K562 (cell line): Measurements from ENCODE around the gene FASTK. TPM values are rescaled to one million over a fixed set of nuclear protein-coding genes. Genes with fewer than 3 reads are reported as not detected.

Experiments
- BHLHE40 ChIP-seq: IDR thresholded peaks from 2 replicates; pipeline ENCODE4 v1.6.1; 2011; ENCODE audit warnings: low read length, improper control_type of control experiment
- CBX1 ChIP-seq: sonication (generic); IDR thresholded peaks from 2 replicates; pipeline ENCODE4 v1.6.1; 2016; ENCODE audit warnings: antibody characterized with exemption, low read depth, mild to moderate bottlenecking
- CREM ChIP-seq: IDR thresholded peaks from 2 replicates; pipeline ENCODE4 v1.6.1; 2014; ENCODE audit warnings: antibody characterized with exemption, low read depth
- DPF2 ChIP-seq: fragments of 450-650 bp; IDR thresholded peaks from 2 replicates; pipeline ENCODE4 v1.6.1; 2016
- E2F3 ChIP-seq: fragments of 250-450 bp; sonication (Bioruptor Pico); IDR thresholded peaks from 2 replicates; pipeline ENCODE4 v1.4.0; 2020; ENCODE audit warnings: mild to moderate bottlenecking
- ELF1 ChIP-seq: fragments of 200-800 bp; sonication (Bioruptor generic); IDR thresholded peaks from 2 replicates; pipeline ENCODE4 v1.6.1; 2016; ENCODE audit warnings: missing genetic modification characterization, missing compliant biosample characterization
- HDAC3 ChIP-seq: fragments of 450-650 bp; IDR thresholded peaks from 2 replicates; pipeline ENCODE4 v1.6.1; 2018; ENCODE audit warnings: borderline replicate concordance, mild to moderate bottlenecking, moderate library complexity; ENCODE audit not compliant: partially characterized antibody
- MTF1 ChIP-seq: fragments of 250-450 bp; sonication (Bioruptor Pico); IDR thresholded peaks from 2 replicates; pipeline ENCODE4 v1.9.0; 2021; ENCODE audit warnings: moderate library complexity, mild to moderate bottlenecking, inconsistent platforms, borderline replicate concordance
- NBN ChIP-seq: fragments of 450-650 bp; IDR thresholded peaks from 2 replicates; pipeline ENCODE4 v1.6.1; 2016; ENCODE audit warnings: low read depth, mild to moderate bottlenecking
- PHF20 ChIP-seq: fragments of 450-650 bp; IDR thresholded peaks from 2 replicates; pipeline ENCODE4 v1.6.1; 2018; ENCODE audit not compliant: partially characterized antibody
- SETDB1 ChIP-seq: IDR thresholded peaks from one replicate; pipeline ENCODE4 v1.6.1; 2012; ENCODE audit warnings: low read length, control low read depth, inconsistent platforms
- SIRT6 ChIP-seq: IDR thresholded peaks from one replicate; pipeline ENCODE4 v1.6.1; 2012; ENCODE audit warnings: low read depth, mild to moderate bottlenecking, control low read depth, inconsistent platforms, low read length, moderate library complexity
- SPI1 ChIP-seq: IDR thresholded peaks from 2 replicates; pipeline ENCODE4 v1.6.1; 2011; ENCODE audit warnings: low read depth, low read length, control low read depth, borderline replicate concordance
- SRSF7 ChIP-seq: fragments of 200-400 bp; formaldehyde crosslinking; optimal IDR thresholded peaks from 2 replicates; pipeline ENCODE3; 2017; ENCODE audit warnings: mild to moderate bottlenecking, low read depth, low read length
- TAF15 ChIP-seq: fragments of 200-400 bp; formaldehyde crosslinking; IDR thresholded peaks from 2 replicates; pipeline ENCODE4 v1.6.1; 2017; ENCODE audit warnings: mild to moderate bottlenecking, low read depth, low read length, moderate library complexity
- TFAM ChIP-seq: fragments of 250-450 bp; sonication (Bioruptor Pico); conservative IDR thresholded peaks from 2 replicates; pipeline ENCODE4 v1.5.0; 2021; ENCODE audit warnings: mild to moderate bottlenecking, moderate library complexity
- YY1 ChIP-seq, 3 experiments: IDR thresholded peaks; 2 replicates each; pipeline ENCODE4 v1.6.1; 2011; ENCODE audit warnings: low read length in 2 of 3, mild to moderate bottlenecking in 2 of 3, moderate library complexity in 2 of 3, borderline replicate concordance in 1 of 3, control low read depth in 1 of 3, low read depth in 1 of 3; ENCODE audit not compliant: insufficient read depth in 3 of 3, insufficient replicate concordance in 2 of 3, control insufficient read depth in 1 of 3, insufficient read length in 1 of 3; ENCODE audit errors: extremely low read depth in 1 of 3
- ZBTB5 ChIP-seq: fragments of 450-650 bp; IDR thresholded peaks from 2 replicates; pipeline ENCODE4 v1.6.1; 2017; ENCODE audit warnings: antibody characterized with exemption
- ZKSCAN8 ChIP-seq: fragments of 200-800 bp; sonication (Bioruptor generic); IDR thresholded peaks from 2 replicates; pipeline ENCODE4 v1.6.1; 2016; ENCODE audit warnings: missing genetic modification characterization, missing compliant biosample characterization
- ZNF197 ChIP-seq: fragments of 200-800 bp; sonication (Bioruptor generic); IDR thresholded peaks from 2 replicates; pipeline ENCODE4 v1.6.1; 2016; ENCODE audit warnings: low read depth, missing genetic modification characterization, missing compliant biosample characterization
- ZNF609 ChIP-seq: sonication (generic); formaldehyde crosslinking; IDR thresholded peaks from 2 replicates; pipeline ENCODE4 v1.8.1; 2023; ENCODE audit warnings: missing genetic modification reagents, mild to moderate bottlenecking, borderline replicate concordance
- ZNF77 ChIP-seq: fragments of 250-450 bp; sonication (Bioruptor Pico); IDR thresholded peaks from 2 replicates; pipeline ENCODE4 v1.5.0; 2020
- ZNF778 ChIP-seq: fragments of 450-650 bp; formaldehyde crosslinking; IDR thresholded peaks from 2 replicates; pipeline ENCODE4 v1.4.0; 2020; ENCODE audit warnings: mild to moderate bottlenecking, moderate library complexity
- polyA plus RNA-seq, 8 experiments: library from polyadenylated mRNA; depleted of rRNA in 4 of 8; stranded (reverse) in 5 of 8; unstranded in 3 of 8; fragments of >200 nt; fragmentation: Nextera tagmentation in 2 of 8; fragmentation: Illumina TruSeq in 1 of 8; extraction: Ambion mirVana in 2 of 8; extraction: Trizol in 1 of 8; gene quantifications; 2 replicates each; pipeline versions ENCODE4 v1.2.1 to v1.2.3, GENCODE V29; 2011 to 2014; ENCODE audit warnings: inconsistent platforms in 1 of 8, missing spikeins in 1 of 8
- total RNA-seq, 7 experiments: library from RNA; depleted of rRNA in 6 of 7; stranded (reverse); fragments of >200 nt in 6 of 7; fragmentation: Illumina TruSeq in 2 of 7; extraction: Trizol in 2 of 7; gene quantifications; 2 replicates each; pipeline versions ENCODE4 v1.2.1 to v1.2.3, GENCODE V29; 2011 to 2021; ENCODE audit warnings: low replicate concordance in 1 of 7

FASTK gene
- total and polyA plus RNA-seq, 9 of the 15 experiments (the other 6 are each of a cell fraction or from before 2014, with no cell fraction given), result 0.51 to 150 (median 48.2) TPM

- TF ChIP-seq ZNF197 (peak; percentile 99), ZNF77 (CRISPR knock-in tag) (no peak), ZNF778 (CRISPR knock-in tag) (no peak), SIRT6 (no peak), CREM (no peak), NBN (peak; percentile 62; the same call in 1 of the 2 replicates), ZBTB5 (0 out of 2 replicates have a peak, but pooled peaks have one; percentile 14), HDAC3 (no peak), ZNF609 (CRISPR knock-in tag) (no peak), ZKSCAN8 (CRISPR knock-in tag) (peak; percentile 85), SETDB1 (no peak), SRSF7 (no peak), CBX1 (0 out of 2 replicates have a peak, but pooled peaks have one; percentile 38), PHF20 (no peak), YY1 (IDR thresholded peaks at IDR 0.05; ENCODE audit: borderline replicate concordance in 1 of 3, control insufficient read depth in 1 of 3, extremely low read depth in 1 of 3, insufficient read depth in 3 of 3, insufficient read length in 1 of 3, insufficient replicate concordance in 2 of 3, low read depth in 1 of 3, low read length in 2 of 3) (no peak), E2F3 (CRISPR knock-in tag) (no peak), ELF1 (tag) (peak; percentile 30; the same call in 1 of the 2 replicates), TFAM (CRISPR knock-in tag) (no peak), TAF15 (no peak), SPI1 (peak; percentile 64; the same call in 1 of the 2 replicates), MTF1 (CRISPR knock-in tag) (no peak), BHLHE40 (no peak), DPF2 (no peak)
Measured at GRCh38 chr7:151059367-151060112, 21.1 kb downstream of the FASTK start, which contains the start of gene SLC4A2 (continued).
